Mucosa of stomach (tissue), 1 donor: ENCODE results near the gene VDR.
A peak's percentile ranks its signal among the peaks of the same experiment; 100 is the strongest.
"Not testable (repeated sequence)": the region's sequence is repeated elsewhere in the genome, so short reads cannot be mapped to it uniquely, and the experiment has no call there.

Source experiments
- H3K27me3 ChIP-seq: one replicate; pipeline ENCODE4 v1.7.0; 2013; ENCODE audit warnings: mild to moderate bottlenecking, low read length; ENCODE audit not compliant: control insufficient read depth, insufficient read depth
- H3K36me3 ChIP-seq: one replicate; pipeline ENCODE4 v1.7.0; 2013; ENCODE audit warnings: low read length; ENCODE audit not compliant: control insufficient read depth, insufficient read depth
- H3K4me1 ChIP-seq: one replicate; pipeline ENCODE4 v1.7.0; 2013; ENCODE audit warnings: mild to moderate bottlenecking, low read length; ENCODE audit not compliant: control insufficient read depth, insufficient read depth
- H3K4me3 ChIP-seq: one replicate; pipeline ENCODE4 v1.7.0; 2013; ENCODE audit warnings: low read length
- H3K9ac ChIP-seq: one replicate; pipeline ENCODE4 v1.7.0; 2013; ENCODE audit warnings: mild to moderate bottlenecking, low read length, moderate library complexity
- H3K9me3 ChIP-seq: one replicate; pipeline ENCODE4 v1.7.0; 2013; ENCODE audit warnings: mild to moderate bottlenecking, low read length, moderate library complexity; ENCODE audit not compliant: control insufficient read depth
- donor health status: Pancreatic carcinoma.

VDR gene

GRCh38 chr12:47817272-47818006 is 87.4 kb downstream of the VDR start:
- peaks cover 71% of the 10 kb centered on the region for H3K4me1 ChIP-seq

GRCh38 chr12:47816403-47817271 is 88.2 kb downstream of the VDR start:
- peaks cover 71% of the 10 kb centered on the region for H3K4me1 ChIP-seq
- no peak overlapping the region for H3K4me3 ChIP-seq
- H3K9ac ChIP-seq, result peak overlapping the region; percentile 47
- H3K36me3 ChIP-seq, result no peaks in the 10 kb centered on the region
- H3K9me3 ChIP-seq, result no peaks in the 10 kb centered on the region
- H3K27me3 ChIP-seq, result no peaks in the 10 kb centered on the region

More at GRCh38 chr12:47817272-47818006, 87.4 kb downstream of the VDR start:
- no peaks in the 10 kb centered on the region for H3K9me3 ChIP-seq
- H3K4me3 ChIP-seq, result no peak overlapping the region
- peak overlapping the region; percentile 47 for H3K9ac ChIP-seq
- no peaks in the 10 kb centered on the region for H3K36me3 ChIP-seq
- H3K27me3 ChIP-seq, result no peaks in the 10 kb centered on the region

- not testable (repeated sequence) for H3K4me3 ChIP-seq, H3K36me3 ChIP-seq, H3K9ac ChIP-seq, H3K27me3 ChIP-seq, H3K9me3 ChIP-seq
- peaks cover 70% of the 10 kb centered on the region for H3K4me1 ChIP-seq
These were observed 89.3 kb downstream of the VDR start for GRCh38 chr12:47815447-47815846.

- no peak overlapping the region for H3K4me3 ChIP-seq
- H3K9me3 ChIP-seq, result no peaks in the 10 kb centered on the region
- H3K9ac ChIP-seq, result peak overlapping the region; percentile 93
- H3K27me3 ChIP-seq, result no peaks in the 10 kb centered on the region
- no peaks in the 10 kb centered on the region for H3K36me3 ChIP-seq
- peaks cover 74% of the 10 kb centered on the region for H3K4me1 ChIP-seq
These were observed 90.1 kb downstream of the VDR start for GRCh38 chr12:47814539-47815170.

- peaks cover 74% of the 10 kb centered on the region for H3K4me1 ChIP-seq
- H3K9ac ChIP-seq, result peak overlapping the region; percentile 93
- no peaks in the 10 kb centered on the region for H3K36me3 ChIP-seq
- H3K9me3 ChIP-seq, result no peaks in the 10 kb centered on the region
- H3K4me3 ChIP-seq, result peak overlapping the region; percentile 38
- no peaks in the 10 kb centered on the region for H3K27me3 ChIP-seq
These were observed 91.1 kb downstream of the VDR start for GRCh38 chr12:47813511-47814196.

DNA sequence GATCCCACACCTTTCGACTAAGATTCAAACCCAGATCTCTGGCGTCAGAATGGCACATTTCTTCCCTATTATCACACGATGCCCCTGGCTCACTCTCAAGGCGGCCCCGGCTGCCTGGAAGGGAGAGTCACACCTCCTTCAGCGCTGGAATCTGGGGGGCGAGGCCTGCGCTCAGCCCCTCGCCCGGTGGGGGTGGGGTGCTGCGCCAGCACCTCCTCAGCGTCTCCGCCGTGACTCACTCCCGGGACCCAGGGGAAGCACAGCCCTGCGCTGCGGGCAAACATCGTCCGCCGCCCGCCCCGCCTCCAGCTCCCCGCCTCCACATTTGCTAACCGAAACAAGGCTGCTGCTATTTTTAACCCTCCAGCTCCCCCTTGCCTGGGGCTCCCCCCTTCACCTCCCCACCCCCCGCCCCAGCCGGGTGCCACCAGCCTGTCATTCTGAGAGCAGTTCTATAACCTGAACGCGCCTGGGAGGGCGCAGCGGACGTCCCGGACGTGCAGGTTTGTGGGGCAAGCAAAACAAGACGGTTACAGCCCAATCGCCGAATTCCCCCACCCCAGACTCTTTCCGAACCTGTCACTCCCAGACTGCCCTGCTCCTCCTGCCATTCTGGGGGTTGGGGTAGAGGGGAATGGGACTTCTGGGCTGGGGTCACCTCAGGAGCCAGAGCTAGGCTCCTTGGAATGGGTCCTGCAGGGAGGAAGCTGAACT is 91.8 kb downstream of the VDR start:
- Histone ChIP-seq H3K4me1 (peaks cover 74% of the 10 kb centered on the region), H3K36me3 (no peaks in the 10 kb centered on the region), H3K9ac (peak overlapping the region; percentile 93), H3K4me3 (peak overlapping the region; percentile 38), H3K27me3 (no peaks in the 10 kb centered on the region), H3K9me3 (no peaks in the 10 kb centered on the region)

GRCh38 chr12:47811581-47812484 is 93.0 kb downstream of the VDR start:
- H3K36me3 ChIP-seq, result no peaks in the 10 kb centered on the region
- H3K9ac ChIP-seq, result peak overlapping the region; percentile 93
- no peaks in the 10 kb centered on the region for H3K27me3 ChIP-seq
- H3K9me3 ChIP-seq, result no peaks in the 10 kb centered on the region
- peak overlapping the region; percentile 38 for H3K4me3 ChIP-seq
- H3K4me1 ChIP-seq, result peaks cover 74% of the 10 kb centered on the region

GRCh38 chr12:47811072-47811396 is 93.8 kb downstream of the VDR start:
- peaks cover 81% of the 10 kb centered on the region for H3K4me1 ChIP-seq
- no peaks in the 10 kb centered on the region for H3K27me3 ChIP-seq
- H3K36me3 ChIP-seq, result no peaks in the 10 kb centered on the region
- no peak overlapping the region for H3K4me3 ChIP-seq
- no peaks in the 10 kb centered on the region for H3K9me3 ChIP-seq
- H3K9ac ChIP-seq, result no peak overlapping the region

DNA sequence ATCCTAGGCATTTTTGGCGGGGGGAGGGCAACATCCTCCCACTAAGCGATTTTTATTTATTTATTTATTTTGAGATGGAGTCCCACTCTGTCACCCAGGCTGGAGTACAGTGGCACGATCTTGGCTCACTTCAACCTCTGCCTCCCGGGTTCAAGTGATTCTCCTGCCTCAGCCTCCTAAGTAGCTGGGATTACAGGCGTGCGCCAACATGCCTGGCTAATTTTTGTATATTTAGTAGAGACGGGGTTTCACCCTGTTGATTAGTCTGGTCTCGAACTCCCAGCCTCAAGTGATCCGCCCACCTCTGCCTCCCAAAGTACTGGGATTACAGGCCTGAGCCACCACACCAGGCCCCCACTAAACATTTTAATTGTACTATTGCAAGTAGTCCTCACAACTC is 95.3 kb downstream of the VDR start:
- not testable (repeated sequence) for H3K9ac ChIP-seq, H3K4me3 ChIP-seq, H3K9me3 ChIP-seq, H3K36me3 ChIP-seq, H3K27me3 ChIP-seq
- H3K4me1 ChIP-seq, result peaks cover 89% of the 10 kb centered on the region

GRCh38 chr12:47808574-47809365 is 96.0 kb downstream of the VDR start:
- no peaks in the 10 kb centered on the region for H3K27me3 ChIP-seq
- H3K9me3 ChIP-seq, result no peaks in the 10 kb centered on the region
- peaks cover 81% of the 10 kb centered on the region for H3K4me1 ChIP-seq
- no peak overlapping the region for H3K4me3 ChIP-seq
- peak overlapping the region; percentile 8 for H3K9ac ChIP-seq
- no peaks in the 10 kb centered on the region for H3K36me3 ChIP-seq
